GM18502 (cell line): ENCODE measurements around the gene APPBP2.

Experiments
- ATAC-seq: cut with Tn5 transposase; IDR thresholded peaks from one replicate; pipeline ENCODE4 v1.9.1; 2021; ENCODE audit warnings: mild to moderate bottlenecking; ENCODE audit not compliant: unreplicated experiment, poor library complexity

Gene APPBP2

GRCh38 chr17:60401819-60402218, 124.2 kb downstream of the APPBP2 start:
- ATAC-seq, result no peak

GRCh38 chr17:60398227-60398959, 127.6 kb downstream of the APPBP2 start:
- peak; percentile 69 for ATAC-seq

- ATAC-seq, result no peak
These were observed 129.6 kb downstream of the APPBP2 start for GRCh38 chr17:60396412-60396811.

GRCh38 chr17:60395508-60396065, 130.5 kb downstream of the APPBP2 start:
- ATAC-seq, result no peak

- no peak for ATAC-seq
These were observed 132.0 kb downstream of the APPBP2 start for GRCh38 chr17:60393840-60394723.
